Esophagus mucosa (tissue), 1 donor: Measurements from ENCODE around the gene AFF3. TPM values are rescaled to one million over a fixed set of nuclear protein-coding genes. Genes with fewer than 3 reads are reported as not detected.
A peak's percentile ranks its signal among the peaks of the same experiment; 100 is the strongest.

Experiments used
- ATAC-seq: fragments of 200-7000 bp; cut with Tn5 transposase; one replicate; pipeline ENCODE4 v1.9.1; 2020
- total RNA-seq: library from RNA; stranded (reverse); gene quantifications from one replicate; pipeline ENCODE4 v1.2.4, GENCODE V29; 2023
- donor health status: DM: yes; HTN: yes; CAD: no.

The AFF3 gene
- total RNA-seq, 1 donor from 2014 or later: 0.96 TPM

DNA sequence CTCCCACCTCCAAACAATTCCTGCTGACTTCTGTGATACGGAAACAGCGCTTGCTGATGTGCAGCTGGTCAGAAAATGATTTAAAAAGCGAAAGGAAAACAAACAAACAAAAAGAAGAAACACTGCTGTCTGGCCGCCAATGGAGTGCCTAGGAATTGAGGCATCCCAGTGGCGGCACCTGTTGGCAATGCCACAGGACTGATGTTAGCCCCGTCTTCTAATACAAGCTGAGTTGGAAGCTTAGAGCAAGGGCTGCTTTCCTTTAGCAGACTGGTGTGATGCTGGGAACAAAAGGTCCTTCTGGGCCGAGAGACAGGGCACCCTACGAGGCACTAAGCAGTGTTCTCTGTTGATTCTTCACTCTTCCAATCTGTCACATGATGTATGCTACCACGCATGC, 489.0 kb downstream of the AFF3 start:
- no peak for ATAC-seq

DNA sequence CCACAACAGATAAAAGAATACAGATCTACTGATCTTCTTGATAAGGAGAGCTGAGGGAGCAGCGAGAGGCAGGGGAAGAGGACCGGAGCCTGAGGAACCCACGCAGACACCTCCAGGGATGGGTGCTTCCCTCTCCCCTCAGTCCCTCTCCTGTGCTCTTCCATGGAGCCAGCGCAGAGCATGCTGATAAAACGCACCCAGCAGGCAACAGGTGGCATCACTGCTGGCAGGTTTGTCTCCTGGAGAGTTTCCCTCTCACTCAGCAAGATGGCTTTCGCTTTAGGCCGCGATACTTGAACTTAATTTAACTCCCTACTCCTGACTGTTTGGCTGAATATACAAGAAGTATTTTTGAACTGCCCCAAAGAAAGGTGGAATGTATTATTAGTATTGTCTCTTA, 489.5 kb downstream of the AFF3 start:
- no peak for ATAC-seq

DNA sequence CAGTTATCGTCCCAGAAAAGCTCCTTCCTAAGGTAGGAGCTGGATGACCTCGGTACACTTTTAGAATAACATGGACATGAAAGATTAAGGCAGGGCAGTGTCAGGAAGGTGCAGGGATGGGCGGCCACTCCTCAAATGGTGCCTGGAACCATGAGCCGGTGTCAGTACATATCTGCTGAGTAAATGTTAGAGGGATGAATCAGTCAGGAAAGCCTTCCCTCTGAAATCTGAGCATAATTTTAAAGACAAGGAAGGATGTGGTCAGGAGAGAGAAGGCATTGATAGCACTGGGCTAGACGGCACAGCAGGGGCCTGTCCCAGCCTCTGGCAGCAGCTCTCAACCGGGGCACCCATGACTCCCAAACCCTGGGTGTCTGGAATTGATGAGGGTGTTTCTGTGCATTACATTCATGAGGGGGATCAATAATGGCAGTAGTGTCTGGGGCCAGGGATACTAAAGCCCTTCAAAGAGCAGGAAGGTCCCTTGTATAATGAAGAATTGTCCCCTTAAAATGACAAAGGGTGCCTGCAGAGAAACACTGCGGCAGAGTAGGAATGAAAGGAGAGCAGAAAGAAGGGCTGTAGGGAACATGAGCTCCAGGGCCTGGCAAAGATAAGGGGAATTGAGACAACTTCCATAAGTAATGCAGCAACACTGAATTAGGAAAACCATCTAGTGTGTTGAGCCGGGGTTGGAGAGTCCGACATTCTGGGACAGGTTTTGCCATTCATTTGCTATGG, 490.3 kb downstream of the AFF3 start:
- ATAC-seq: no peak

DNA sequence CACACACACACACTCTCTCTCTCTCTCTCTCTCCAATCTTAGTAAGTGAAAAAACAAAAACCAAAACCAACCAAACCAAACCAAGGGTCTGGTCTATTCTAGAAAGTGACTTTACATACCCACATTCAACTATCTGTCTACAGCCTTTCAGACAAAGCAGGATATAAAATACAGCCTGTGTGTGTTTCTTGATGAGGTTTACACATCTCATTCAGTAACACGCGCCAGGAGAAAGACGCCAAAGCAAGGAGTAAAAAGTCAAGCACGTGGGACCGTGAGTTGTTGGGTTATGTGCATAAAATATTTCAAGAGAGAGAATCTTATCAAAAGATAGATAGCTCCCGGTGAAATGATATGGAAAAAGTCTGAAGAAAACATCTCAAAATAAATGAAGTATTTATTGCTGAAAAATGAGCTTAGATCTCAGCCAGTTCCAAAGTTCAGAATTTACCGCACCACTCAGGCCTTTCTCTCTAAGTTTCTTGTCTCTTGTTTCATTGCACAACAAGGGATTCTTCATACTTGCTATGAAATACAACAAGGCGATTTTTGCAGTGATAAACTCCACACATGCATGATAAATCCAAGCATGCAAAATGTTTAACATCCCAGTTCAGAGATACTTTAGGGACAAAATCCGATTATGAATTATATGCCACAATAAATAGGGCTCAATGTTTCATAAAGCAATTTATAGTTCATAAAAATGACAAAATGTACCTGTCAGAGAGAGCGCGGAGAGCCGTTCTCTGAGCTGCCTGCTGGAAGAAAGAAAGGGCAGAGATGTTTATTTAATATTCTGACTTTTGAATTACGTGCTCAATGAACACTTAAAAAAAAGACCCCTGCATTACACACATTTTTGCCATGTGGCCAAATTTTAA, 493.2 kb downstream of the AFF3 start:
- no peak for ATAC-seq

DNA sequence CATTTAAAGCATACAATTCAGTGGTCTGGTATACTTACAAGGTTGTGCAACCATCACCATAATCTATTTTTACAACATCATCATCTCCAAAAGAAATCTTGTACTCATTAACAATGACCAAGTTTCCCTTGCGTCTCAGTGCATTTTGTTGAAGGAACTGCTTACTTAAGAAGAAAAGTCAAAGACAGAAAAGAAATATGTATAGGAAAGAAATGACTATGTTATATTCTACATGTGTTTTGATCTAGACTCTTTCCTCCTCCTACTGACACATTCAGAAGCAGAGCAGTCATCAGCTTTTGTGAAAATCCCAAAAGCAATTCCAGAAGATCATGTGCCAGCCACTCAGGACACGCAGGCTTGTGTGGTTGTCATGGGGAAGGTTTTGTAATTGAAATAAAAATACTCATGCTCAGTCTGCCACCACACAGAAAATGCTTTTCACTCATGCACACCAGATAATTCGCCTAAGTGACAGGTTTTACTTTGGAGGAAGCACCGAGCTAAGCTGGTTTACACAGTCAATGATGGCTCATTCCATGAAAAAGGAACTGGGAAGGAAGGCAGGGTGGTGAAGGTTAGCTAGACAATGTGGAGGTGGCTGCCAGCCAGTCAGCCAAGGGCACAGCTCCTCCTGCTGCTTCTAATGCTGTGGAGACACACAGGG, 494.1 kb downstream of the AFF3 start:
- no peak for ATAC-seq

DNA sequence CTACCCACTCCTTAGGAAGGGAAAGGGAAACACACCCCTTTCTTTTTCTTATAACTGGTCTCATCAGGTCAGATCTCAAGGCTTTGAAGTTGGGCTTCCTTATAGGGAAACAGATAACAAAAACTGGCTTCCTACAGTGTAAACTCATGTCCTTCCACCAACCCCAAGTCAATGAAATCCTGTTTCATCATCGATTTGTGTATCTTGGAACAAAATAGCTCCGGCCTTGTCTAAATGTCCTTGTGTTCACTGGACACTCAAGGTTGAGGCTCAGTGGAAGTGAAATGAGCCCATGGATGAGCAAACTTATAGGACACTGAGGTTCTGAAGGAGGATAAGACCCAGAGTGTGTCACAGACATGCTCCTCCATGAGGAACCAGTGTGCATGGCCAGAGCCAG, 496.4 kb downstream of the AFF3 start:
- ATAC-seq: no peak

DNA sequence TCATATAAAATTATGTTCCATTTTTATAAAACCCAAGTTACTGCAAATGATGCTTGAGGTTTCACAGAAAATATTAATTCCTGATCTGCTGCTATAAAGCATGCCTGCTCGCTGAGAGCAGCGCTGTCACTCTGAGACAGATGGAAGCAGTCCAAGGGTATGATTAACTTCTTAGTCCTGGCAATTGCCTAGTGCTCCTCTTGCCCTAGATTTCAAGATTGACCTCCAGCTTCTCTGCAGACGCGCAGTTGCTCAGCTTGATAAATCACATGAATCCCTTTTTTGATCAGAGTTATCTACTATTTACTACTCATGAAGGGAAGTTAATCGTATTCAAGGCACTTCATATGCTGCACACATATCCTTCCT, 498.0 kb downstream of the AFF3 start:
- ATAC-seq: no peak

DNA sequence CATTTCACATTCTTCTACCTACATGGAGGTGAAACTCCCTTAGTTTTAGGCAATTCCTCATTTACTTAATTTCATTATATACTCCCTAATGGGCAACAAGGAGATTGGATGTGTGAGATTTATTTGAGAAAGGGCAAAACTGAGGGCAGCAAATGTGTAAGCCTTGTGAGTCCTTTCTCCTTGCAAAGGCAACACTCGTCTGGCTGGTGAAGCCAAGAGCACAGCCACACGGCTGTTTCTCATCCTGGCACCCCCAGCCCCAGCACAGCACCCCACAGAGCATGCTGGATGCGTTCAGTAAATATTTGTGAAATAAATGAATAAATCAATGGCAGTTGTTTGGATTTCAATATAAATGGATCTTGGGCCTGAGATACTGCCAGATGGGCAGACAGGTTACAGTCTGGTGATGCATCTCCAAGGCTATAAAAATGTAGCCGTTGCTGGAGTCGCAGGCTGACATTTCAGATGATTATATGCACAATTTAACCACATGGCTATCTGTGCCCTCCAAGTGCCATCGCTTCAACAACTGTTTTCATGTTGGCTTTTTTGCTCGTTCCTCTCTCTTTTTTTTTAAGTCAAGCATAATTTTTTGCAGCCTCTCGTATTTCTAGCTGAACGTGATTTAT, 498.5 kb downstream of the AFF3 start:
- no peak for ATAC-seq

DNA sequence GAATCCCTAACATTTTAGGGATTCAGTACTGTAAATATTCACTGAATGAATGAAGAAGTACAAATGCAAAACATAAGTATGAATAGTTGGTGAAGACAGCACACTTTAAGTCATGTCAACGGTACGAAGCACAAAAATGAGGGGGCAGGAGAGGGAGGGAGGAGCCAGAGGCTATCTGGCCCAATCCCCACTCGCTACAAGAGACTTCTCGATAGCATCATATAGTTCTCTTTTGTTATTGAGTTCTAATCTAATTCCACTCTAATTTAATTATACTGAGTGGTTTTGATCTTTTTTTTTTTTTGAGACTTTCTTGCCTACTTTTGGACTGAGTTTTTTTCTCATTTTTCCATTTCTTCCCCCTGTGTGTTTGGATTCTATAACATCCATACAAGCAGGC, 500.4 kb downstream of the AFF3 start:
- no peak for ATAC-seq

DNA sequence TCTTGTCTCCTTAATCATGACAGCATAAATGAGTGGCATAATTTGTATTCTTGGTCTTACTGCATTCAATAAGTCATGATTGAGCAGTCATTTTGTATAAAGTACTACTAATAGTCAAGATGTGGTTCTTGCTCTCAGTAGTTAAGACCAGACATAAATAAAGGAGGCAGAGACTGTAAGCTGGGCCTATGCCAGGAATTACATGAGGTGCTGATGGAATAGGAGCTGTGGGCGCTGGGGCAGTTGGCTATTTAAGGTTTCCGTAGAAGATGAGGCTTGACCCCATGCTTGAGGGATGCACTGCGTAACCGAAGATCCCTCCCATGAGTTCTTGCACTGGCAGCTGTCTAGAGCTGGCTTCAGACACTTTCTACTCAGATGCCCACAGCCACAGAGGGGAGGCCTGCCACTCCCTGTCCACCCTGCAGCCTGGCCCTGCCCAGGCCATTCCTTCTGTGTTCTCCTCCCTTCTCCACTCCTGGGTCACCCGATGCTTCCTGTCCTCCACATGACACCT, 501.7 kb downstream of the AFF3 start:
- ATAC-seq: no peak

DNA sequence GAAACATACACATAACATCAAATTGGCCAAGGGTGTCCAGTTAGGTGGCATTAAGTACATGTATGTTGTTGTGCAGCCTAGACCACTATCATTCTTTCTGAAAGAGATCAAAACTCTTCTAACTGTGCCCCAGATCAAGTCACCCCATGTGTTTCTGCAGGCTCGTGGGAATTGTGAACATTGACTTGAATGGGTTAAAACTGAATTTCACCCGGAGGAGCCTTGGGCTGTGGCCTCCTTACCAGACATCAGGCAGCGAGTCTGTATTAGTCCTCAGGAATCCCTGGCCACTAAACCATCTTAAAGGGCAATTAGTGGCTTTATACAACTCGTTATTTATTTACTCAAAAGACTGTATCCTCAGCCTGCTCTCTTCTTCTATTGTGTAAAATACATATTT, 503.6 kb downstream of the AFF3 start:
- no peak for ATAC-seq

DNA sequence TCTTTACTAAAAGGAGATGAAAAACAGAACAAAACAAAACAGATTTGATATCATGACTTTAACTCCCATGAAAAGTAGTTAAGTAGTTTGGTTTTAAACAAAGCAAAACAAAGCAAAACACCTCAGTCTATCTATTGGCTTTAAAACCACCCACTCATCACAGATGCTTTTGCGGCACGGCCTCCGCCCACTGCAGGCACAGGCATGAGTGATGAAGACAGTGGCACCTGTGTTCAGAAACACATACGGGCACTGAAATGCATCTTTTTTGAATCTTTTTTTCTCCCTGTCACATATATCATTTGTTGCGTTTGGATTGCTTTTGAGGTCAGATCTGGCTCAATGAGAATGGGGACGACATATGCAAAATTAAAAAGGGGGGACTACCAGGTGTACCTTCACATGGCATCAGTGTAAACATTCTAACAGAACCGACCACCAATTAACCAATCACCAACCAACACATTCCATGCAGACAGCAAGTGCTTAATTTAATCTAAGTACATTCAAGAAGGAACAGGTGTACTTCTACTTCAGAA, 505.2 kb downstream of the AFF3 start:
- no peak for ATAC-seq

DNA sequence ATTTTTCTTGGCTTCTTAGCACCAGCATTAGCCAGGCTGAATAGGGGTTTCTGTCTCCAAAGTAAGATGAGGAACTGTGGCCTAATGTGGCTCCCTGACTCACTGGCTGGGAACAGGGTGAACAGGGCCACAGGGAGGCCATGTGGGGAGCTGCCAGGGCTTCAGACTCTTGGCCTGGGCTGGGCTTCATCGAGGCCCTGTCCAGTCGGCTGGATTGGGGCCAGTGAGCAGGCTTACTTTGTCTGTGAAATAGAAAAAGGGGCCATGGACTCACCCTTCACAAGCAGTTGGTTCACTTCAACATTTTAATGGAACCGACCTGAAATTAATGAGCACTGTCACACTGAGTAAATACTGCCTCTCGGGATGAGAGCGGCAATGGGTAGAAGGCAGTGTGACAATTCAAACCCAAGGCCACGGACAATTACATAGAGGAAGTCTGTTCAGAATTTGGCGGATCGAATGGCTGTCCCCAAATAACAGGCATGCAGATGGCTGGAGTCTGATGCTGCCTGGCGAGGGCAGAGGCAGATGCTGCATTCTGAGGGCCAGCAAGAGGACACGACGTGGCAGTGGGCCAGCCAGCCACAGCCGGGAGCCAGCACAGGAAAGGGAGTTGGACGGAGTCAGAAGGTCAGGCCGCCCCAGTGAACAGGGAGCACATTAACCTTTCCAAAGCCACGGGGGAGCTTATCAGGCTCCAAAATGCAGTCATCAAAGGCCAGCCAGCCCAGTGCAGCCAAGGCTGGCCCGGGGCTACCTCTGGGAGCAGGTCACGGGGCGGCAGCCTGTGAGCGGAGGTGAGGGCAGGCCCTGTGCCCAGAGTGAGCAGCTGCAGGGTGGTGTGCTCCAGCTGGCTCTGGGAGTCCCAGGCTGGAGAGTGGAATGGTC, 506.0 kb downstream of the AFF3 start:
- peak; percentile 31 for ATAC-seq

DNA sequence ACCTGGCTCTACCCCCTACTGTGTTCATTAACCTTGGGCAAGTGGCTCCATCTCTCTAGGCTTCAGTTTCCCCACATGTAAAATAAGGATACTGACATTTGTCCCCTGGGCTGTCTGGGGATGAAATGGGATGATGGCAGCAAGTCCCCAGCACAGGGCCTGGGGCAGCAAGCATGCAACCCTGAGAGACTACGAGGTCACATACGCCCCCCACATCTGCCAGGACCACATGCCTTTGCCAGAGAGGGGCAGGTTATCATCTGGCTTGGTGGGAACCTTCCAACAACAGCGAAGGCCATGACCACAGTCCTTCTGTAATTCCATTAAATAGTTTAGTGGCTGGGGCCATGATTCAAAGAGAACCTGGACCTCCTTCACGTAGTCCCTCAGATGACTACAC, 506.7 kb downstream of the AFF3 start:
- ATAC-seq: no peak

DNA sequence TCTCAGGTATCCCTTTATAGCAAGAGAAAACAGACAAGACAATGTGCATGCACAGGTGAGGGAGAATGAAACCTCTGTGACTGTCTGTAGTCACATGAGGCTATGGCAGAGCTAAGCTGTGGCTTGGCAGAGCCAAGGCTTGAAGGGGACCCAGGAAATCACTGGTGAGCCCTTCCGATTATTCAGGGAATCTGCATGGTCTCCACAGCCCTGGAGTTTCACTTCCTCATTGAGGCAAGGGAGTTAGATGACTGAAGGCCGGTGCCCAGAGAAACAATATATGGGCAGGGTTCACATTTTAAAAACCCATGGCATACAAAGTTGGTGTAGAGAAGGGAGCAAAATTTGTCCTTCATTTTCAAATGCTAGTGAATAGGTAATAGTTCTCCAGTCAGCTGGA, 508.2 kb downstream of the AFF3 start:
- ATAC-seq: no peak

DNA sequence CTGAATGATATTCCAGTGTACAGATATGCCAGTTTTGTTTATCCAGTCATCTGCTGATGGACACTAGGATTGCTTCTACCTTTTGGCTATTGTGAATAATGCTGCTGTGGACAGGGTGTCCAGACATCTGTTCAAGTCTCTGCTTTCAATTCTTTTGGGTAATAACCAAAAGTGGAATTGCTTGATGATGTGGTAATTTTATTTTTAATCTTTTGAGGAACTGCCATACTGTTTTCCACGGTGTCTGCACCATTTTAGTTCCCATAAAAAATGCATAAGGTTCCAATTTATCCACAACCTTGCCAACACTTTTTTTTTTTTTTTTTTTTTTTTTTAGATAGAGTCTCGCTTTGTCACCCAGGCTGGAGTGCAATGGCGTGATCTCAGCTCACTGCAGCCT, 510.7 kb downstream of the AFF3 start:
- ATAC-seq: no peak

DNA sequence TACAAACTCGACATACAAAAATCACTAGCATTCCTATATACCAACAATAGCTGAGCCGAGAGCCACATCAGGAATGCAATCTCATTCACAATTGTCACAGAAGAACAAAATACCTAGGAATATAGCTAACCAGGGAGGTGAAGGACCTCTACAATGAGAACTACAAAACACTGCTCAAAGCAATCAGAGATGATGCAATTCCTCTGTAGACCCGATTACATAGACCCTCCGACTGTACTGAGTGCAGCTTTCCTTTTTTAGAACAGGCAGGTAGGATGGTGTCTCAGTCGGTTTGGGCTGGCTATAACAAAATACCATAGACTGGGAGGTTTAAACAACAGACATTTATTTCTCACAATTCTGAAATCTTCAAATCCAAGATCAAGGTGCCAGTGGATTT, 513.1 kb downstream of the AFF3 start:
- ATAC-seq: no peak

DNA sequence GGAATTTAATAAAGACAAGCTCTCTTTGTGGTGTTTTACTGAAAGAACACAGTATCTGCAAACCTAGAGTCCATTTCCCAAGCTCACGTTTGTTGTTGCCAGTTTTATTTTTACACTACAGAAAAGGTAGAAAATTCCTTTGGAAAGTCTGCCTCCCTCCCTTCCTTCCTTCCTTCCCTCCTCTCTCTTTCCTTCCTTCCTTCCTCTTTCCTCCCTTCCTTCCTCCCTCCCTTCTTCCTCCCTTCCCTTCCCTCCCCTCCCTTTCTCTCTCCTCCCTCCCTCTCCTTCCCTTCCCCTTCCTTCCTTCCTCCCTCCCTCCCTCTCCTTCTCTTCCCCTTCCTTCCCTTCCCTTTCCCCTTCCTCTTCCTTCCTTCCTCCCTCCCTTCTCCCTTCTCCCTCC, 516.2 kb downstream of the AFF3 start:
- no peak for ATAC-seq

DNA sequence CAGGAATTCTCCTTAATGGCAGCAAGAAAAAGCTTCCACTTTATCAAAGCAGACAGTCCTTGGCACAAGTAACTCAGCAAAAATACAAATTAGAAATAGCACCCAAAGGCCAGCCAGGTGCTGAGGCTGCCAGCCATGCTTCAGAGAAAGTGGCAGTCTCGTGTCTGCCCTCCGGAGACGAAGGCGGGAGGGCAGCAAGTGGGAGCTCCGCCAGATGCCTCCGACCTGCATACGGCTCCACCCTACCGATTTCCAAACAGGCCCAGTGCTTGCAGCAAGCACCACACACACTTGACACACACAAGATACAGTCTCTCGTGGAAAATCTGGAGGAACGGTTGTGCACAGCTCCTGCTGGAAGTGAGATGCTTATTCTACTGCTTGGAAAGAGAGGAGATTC, 517.7 kb downstream of the AFF3 start:
- ATAC-seq: no peak

DNA sequence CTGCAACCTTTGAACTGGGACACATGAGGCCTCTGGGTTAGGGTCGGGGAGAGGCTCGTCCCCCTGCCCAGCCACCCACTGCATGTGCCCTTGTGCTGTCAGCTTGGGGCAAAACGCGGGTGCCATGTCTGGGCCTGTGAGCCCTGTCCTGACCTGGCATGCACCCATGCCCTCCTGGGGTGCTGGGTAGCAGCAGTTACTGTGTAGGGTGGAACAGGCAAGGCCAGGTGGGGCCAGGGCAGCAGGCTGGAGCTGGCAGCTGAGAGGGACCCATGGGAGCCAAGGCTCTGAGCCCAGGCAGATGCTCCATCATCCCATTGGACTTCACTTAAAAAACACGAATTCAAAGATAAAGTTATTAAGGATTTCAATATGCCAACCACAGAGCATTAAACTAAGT, 518.8 kb downstream of the AFF3 start:
- ATAC-seq: no peak

DNA sequence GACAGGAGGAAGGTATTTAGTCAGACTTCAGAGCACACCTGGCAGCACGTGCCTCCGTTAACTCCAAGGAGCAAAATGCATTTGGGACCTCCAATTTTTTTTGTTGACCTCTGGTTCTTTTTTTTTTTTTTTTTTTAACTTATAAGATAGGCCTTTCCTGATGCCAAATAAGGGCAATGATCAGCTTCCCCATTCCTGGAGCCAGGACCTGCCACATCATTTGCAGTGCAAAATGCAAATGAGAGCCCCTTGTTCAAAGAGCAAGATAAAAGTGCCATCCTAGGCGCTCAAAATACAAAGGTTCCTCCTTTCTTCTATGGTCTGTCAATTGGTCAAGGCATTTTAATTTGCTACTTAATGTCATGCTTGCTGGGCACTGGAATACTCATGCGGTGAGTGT, 519.4 kb downstream of the AFF3 start:
- no peak for ATAC-seq

DNA sequence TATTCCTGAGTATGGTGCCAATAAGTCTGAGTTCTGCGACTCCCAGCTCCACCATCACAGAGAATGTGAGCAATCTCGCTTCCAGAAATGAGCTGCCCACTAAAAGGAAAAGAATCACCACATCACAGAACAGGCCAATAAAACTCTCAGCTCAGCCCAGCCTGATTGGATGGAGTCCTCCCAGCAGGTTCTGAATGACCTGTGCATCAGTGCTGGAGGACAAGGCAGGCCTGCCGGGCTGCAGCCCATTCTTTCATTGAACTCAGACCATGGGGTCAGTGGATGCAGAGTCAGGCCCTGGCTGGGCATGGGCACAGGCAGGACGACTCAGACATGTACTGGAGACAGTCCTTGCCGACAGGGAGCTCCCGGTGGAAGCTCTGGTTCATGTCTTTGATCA, 519.9 kb downstream of the AFF3 start:
- ATAC-seq: no peak
